ENCODE data around the gene LRP1B.

Gene LRP1B

DNA sequence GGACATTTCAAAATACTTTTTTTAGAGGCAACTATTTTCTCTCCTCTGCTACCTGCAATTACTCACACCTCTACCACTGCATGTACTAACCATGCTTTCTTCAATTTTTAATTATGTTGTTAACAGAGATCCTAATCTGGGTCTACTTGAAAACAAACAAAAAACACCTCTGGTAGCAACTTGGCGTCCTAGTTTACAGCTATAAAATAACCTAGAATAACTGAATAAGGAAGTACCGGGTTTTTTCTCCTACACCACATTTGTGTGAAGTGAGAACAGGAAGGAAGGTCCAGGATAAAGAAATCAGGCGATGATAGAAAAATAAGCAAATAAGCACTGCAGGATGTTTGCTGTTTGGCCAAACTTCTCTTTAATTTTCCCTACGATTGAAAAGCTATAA is 633.5 kb downstream of the LRP1B start:
- Histone ChIP-seq H4K20me1 (ENCODE audit: control insufficient read depth, insufficient read depth, low read depth, low read length) (no peaks in the 10 kb centered on the region), H3K4me1 (ENCODE audit: control insufficient read depth, low read length) (no peaks in the 10 kb centered on the region), H3K79me2 (ENCODE audit: control insufficient read depth, low read length) (no peaks in the 10 kb centered on the region), H3K36me3 (ENCODE audit: control insufficient read depth, low read length) (no peaks in the 10 kb centered on the region), H3K9me2 (replicated peaks; ENCODE audit: control insufficient read depth, low read length) (no peaks in the 10 kb centered on the region), H3K4me3 (ENCODE audit: low read length) (no peak overlapping the region), H3F3A (ENCODE audit: control insufficient read depth, insufficient read depth) (no peaks in the 10 kb centered on the region), H3K9me3 (ENCODE audit: control insufficient read depth, insufficient read depth, low read length) (no peaks in the 10 kb centered on the region; the same call in 1 of the 2 replicates), H3K27ac (ENCODE audit: low read depth, low read length) (no peak overlapping the region), H3K4me2 (ENCODE audit: low read length) (no peak overlapping the region), H3K27me3 (ENCODE audit: control insufficient read depth, low read length) (no peaks in the 10 kb centered on the region)
- TF ChIP-seq EZH2phosphoT487 (IDR thresholded peaks at IDR 0.05; ENCODE audit: borderline replicate concordance, low read length) (no peak), CTCF (IDR thresholded peaks at IDR 0.05; ENCODE audit: low read depth, low read length, poor library complexity, severe bottlenecking) (no peak)

- Histone ChIP-seq H3K9me3 (ENCODE audit: control insufficient read depth, insufficient read depth, low read length) (no peaks in the 10 kb centered on the region; the same call in 1 of the 2 replicates), H3K79me2 (ENCODE audit: control insufficient read depth, low read length) (no peaks in the 10 kb centered on the region), H3K27ac (ENCODE audit: low read depth, low read length) (no peak overlapping the region), H3K27me3 (ENCODE audit: control insufficient read depth, low read length) (no peaks in the 10 kb centered on the region), H3K36me3 (ENCODE audit: control insufficient read depth, low read length) (no peaks in the 10 kb centered on the region), H4K20me1 (ENCODE audit: control insufficient read depth, insufficient read depth, low read depth, low read length) (no peaks in the 10 kb centered on the region), H3K4me1 (ENCODE audit: control insufficient read depth, low read length) (no peaks in the 10 kb centered on the region), H3K9me2 (replicated peaks; ENCODE audit: control insufficient read depth, low read length) (no peaks in the 10 kb centered on the region), H3K4me3 (ENCODE audit: low read length) (no peak overlapping the region), H3F3A (ENCODE audit: control insufficient read depth, insufficient read depth) (no peaks in the 10 kb centered on the region), H3K4me2 (ENCODE audit: low read length) (no peak overlapping the region)
- TF ChIP-seq CTCF (IDR thresholded peaks at IDR 0.05; ENCODE audit: low read depth, low read length, poor library complexity, severe bottlenecking) = no peak
- no peak for TF ChIP-seq EZH2phosphoT487 (IDR thresholded peaks at IDR 0.05; ENCODE audit: borderline replicate concordance, low read length)
Observed at GRCh38 chr2:141496810-141497209, 634.0 kb downstream of the LRP1B start.

DNA sequence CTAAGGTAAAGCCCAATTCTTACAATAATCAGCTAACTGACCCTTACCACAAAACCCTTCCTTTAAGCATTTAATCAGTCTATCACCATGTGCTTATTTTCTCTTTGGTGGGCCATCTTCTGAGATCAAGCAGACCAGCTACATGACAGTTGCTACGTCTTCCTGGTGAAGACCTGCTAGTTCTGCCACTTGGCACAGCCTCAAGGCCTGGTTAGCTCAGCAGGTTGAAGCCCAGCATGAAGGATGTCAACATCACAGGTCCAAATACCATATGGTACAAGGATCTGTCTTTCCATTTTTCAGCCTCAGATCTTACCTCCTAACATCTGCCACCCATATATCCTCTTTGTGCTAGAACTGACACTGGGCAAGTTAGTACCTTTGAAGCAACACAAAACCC is 636.9 kb downstream of the LRP1B start:
- no peaks in the 10 kb centered on the region for H3K9me2 ChIP-seq (replicated peaks; ENCODE audit: control insufficient read depth, low read length)
- no peaks in the 10 kb centered on the region; the same call in 1 of the 2 replicates for H3K9me3 ChIP-seq (ENCODE audit: control insufficient read depth, insufficient read depth, low read length)
- no peak overlapping the region for H3K4me3 ChIP-seq (ENCODE audit: low read length)
- no peaks in the 10 kb centered on the region for H3K79me2 ChIP-seq (ENCODE audit: control insufficient read depth, low read length)
- no peaks in the 10 kb centered on the region for H3K27me3 ChIP-seq (ENCODE audit: control insufficient read depth, low read length)
- no peaks in the 10 kb centered on the region for H3K36me3 ChIP-seq (ENCODE audit: control insufficient read depth, low read length)
- no peak overlapping the region for H3K27ac ChIP-seq (ENCODE audit: low read depth, low read length)
- TF ChIP-seq CTCF (IDR thresholded peaks at IDR 0.05; ENCODE audit: low read depth, low read length, poor library complexity, severe bottlenecking) (no peak), EZH2phosphoT487 (IDR thresholded peaks at IDR 0.05; ENCODE audit: borderline replicate concordance, low read length) (no peak)
- H3F3A ChIP-seq (ENCODE audit: control insufficient read depth, insufficient read depth) = no peaks in the 10 kb centered on the region
- H3K4me2 ChIP-seq (ENCODE audit: low read length) = no peak overlapping the region
- no peaks in the 10 kb centered on the region for H4K20me1 ChIP-seq (ENCODE audit: control insufficient read depth, insufficient read depth, low read depth, low read length)
- H3K4me1 ChIP-seq (ENCODE audit: control insufficient read depth, low read length) = no peaks in the 10 kb centered on the region
